NCI-H146 treated with DMSO at 0.1 percent for 48 hours (cell line): Measurements from ENCODE around the gene PITPNM3.
A peak's percentile ranks its signal among the peaks of the same experiment; 100 is the strongest.
"Not testable (repeated sequence)": the region's sequence is repeated elsewhere in the genome, so short reads cannot be mapped to it uniquely, and the experiment has no call there.

ENCODE experiments used
- DNase-seq: peaks from one replicate; lab custom pipeline; 2025; ENCODE audit not compliant: unreplicated experiment; lab: John Stamatoyannopoulos, UW

Gene PITPNM3

GRCh38 chr17:6574687-6575595, 18.6 kb upstream of the PITPNM3 start:
- no peak for DNase-seq

GRCh38 chr17:6573982-6574686, 17.8 kb upstream of the PITPNM3 start:
- no peak for DNase-seq

GRCh38 chr17:6573495-6573894, 17.1 kb upstream of the PITPNM3 start:
- DNase-seq = not testable (repeated sequence)

- DNase-seq = no peak
Measured at GRCh38 chr17:6572972-6573370, 16.6 kb upstream of the PITPNM3 start.

- no peak for DNase-seq
Measured at GRCh38 chr17:6571452-6571781, 15.1 kb upstream of the PITPNM3 start.

DNA sequence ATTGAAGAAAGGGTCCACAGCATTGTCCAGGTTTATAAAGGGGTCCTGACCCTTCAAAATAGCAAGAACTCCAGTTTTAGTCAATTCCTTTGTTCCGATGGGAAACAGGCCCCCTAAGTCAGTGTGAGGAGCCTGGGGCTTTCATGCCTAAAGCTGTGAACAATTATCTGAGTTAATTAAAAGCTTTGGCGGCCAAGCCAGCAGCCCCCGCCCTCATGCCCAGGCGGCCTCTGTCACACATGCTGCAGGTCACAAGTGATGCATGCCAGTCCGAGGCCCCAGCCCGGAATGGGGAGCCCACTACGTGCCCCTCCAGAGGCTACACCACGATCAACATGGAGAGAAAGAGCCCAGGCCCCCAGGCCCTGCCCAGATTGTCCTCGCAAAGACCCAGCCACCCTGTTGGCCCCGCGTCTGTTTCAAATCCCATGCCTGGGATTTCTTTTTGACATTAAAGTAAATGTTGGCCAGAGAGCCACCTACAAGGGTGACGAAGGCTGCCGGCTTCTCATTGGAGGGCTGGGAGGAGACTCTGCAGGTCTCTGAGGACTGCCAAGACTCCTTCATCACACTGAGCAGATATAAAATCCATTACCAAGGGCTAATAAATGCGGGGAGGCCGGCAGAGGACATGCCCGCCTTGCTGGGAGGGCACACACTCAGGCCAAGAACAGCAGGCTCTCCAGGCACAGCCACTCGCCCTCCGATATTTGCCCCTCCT, 14.5 kb upstream of the PITPNM3 start:
- DNase-seq = no peak

DNA sequence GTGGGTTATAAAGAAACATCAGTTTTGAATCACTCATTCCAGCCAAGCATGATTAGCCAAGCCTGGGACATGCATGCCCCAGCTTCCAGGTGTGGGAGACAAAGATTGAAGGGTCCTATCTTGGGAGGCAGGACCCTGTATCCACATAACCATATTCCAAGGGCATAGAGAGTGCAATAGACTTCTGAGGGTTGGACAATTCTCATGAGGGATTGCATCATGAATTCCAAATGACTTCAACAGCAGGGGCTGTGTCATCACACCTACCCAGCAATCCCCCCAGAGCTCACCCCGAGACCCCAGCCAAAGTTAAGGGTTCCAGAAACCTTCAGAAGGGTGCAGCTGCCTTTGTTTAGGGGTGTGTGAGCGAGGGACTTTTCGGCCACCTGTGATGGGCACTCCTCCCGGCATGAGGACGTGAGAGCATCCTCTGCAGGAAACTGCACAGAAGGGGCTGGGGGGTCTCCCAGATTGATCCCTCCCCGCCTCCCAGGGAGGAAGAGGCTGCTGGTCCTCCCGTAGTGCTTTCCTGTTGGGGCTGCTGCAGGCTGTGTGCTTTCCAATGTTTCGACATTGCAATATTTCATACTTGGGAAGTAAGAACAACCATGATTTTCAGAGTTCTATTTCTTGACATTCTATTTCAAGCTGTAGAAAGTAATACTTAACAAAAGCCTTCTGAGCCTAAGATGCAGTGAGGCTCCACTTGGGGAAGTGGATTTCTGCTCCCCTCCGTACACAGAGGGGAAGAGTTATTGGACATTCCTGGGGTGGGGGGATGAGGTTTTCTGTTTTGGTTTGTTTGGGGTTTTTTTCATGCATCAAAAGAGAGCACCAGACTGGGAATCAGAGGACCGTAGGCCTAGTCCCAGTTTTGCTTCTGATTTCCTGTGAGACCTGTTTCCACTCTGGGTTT, 13.3 kb upstream of the PITPNM3 start:
- no peak for DNase-seq

DNA sequence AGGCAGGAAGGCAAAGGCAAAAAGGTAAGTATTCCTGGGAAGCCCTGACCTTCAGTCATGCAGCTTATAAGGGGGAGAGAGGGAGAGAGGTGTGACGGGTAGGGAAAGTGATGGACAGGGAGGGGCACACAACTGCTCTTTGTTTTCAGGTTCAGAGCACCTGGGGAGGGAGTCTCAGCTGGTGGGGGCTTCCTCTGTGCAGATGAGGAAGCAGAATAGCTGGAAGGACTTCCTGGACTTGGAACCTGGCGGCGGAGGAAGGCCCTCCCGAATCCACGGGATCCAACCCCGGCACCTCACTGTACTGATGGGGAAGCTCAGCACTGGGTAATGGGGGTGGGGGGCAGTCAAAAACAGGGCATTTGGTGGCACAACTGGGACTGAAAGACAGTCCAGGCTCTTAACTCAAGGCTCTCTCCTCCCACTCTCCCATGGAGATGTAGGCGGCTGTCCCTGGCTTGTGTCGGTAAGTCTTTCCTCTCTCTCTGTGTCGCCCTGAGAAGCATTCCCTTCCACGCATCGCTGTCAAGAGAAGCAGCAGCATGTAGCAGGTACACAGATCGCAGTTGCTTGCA, 11.9 kb upstream of the PITPNM3 start:
- DNase-seq = no peak

- no peak for DNase-seq
Measured at GRCh38 chr17:6567528-6568183, 11.3 kb upstream of the PITPNM3 start.

- DNase-seq = no peak
Measured at GRCh38 chr17:6561446-6561845, 5.1 kb upstream of the PITPNM3 start.

DNA sequence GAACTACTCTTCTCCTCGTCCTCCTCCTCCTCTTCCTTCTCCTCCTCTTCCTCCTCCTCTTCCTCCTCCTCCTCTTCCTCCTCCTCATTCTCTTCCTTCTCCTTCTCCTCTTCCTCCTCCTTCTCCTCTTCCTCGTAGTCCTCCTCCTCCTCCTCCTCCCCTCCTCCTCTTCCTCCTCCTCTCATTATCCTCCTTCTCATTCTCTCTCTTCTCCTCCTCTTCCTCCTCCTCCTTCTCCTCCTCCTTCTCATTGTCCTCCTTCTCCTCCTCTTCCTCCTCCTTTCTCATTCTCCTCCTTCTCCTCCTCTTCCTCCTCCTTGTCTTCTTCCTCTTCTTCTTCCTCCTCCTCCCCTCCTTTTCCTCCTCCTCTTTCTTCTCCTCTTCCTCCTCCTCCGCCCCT, 4.1 kb upstream of the PITPNM3 start:
- no peak for DNase-seq

DNA sequence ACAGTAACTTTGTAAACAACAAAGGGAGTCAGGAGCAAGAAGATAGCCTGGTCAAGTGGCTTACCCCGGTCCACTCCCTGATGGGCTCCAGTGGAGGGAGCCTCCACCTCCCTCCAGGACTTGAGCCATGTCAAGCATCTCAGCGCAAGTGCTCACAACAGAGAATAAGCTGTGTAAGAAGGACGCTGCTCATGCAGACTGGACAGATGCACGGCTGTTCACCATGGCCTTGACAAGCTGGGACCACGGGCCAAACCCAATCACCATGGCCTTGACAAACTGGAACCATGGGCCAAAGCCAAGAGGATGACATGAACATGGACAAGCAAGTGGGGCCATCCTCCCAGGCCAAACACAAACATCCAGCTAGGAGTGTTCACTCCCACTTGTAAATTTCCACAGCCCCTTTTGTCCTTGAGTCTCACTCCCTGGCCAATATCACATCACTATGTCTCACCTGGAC, 3.4 kb upstream of the PITPNM3 start:
- no peak for DNase-seq

GRCh38 chr17:6558932-6559752, 2.8 kb upstream of the PITPNM3 start:
- peak; percentile 4 for DNase-seq

DNA sequence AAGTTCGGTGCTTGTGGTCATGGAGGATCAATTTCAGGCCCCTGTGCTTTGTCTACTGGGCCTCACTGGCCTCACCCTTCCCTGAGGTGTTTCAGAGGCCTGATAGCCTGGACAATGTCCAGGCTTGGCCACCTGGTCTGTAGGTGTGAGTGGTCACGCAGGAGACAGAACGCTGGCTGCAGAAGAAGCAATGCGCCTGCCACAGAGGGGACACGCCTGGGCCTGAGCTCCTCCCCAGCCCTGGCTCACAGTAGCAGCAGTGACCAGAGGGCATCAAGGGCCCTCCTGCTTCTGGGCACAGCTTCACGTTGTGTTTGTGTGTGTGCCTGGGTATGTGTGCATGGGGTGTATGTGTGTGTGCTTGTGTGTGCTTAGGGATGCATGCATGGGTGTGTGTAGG, 1.9 kb upstream of the PITPNM3 start:
- DNase-seq = no peak

DNA sequence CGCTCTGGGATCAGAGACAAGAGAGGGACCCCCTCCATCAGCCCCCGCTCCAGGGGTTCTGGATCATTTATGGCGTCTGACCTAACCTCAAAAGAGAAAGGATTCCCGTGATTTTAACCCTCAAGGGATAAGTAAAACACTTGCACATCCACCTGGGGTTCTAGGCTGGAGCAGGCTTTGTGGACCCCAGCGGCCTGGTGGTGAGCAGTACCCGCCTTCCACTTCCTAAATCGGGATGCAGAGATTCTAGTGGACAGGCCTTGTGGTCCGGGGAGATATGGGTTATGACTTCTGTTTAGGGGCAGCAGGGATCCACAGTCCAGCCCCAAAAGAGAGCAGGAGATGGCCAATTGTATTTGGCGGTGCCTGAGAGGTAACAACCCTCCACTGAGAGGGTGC, 684 bp upstream of the PITPNM3 start:
- DNase-seq = no peak

GRCh38 chr17:6555331-6556120, 829 bp downstream of the PITPNM3 start:
- no peak for DNase-seq

GRCh38 chr17:6554871-6555330, 1.5 kb downstream of the PITPNM3 start:
- no peak for DNase-seq

- no peak for DNase-seq
Measured at GRCh38 chr17:6554342-6554741, 2.0 kb downstream of the PITPNM3 start.
